Gastrocnemius medialis (tissue), 4 donors: Measurements from ENCODE around the gene TMEM214.

ENCODE experiments used
- POLR2A ChIP-seq, 2 donors: fragments of 450-650 bp; IDR thresholded peaks; one replicate each; pipeline ENCODE4 v1.6.1; 2017; ENCODE audit warnings: antibody characterized with exemption in 2 of 2, mild to moderate bottlenecking in 2 of 2, moderate library complexity in 2 of 2
- TF ChIP-seq, protein P1 (sequence below), 5 experiments: fragments of 450-650 bp in 3 of 5; fragments of 200-600 bp in 2 of 5; sonication (generic) in 2 of 5; IDR thresholded peaks in 4 of 5; conservative IDR thresholded peaks in 1 of 5; 1 replicate in 4 of 5; 2 replicates in 1 of 5; pipeline ENCODE4 v1.5.1; 2016 to 2019; ENCODE audit warnings: antibody characterized with exemption in 5 of 5, mild to moderate bottlenecking in 3 of 5, moderate library complexity in 3 of 5

DNA sequence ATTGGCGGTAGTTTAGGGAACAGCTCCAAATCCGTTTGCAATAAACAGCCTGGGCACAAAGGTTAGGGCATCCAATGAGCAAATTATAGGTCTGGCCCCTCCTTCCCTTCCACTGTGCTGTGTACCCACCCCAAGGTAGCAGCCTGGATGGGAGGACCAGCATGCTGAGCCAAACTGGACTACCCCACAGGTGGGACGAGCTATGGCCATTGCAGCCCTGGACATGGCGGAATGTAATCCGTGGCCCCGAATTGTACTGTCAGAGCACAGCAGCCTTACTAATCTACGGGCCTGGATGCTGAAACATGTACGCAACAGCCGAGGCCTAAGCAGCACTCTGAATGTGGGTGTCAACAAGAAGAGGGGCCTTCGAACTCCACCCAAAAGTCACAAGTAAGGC is 25.4 kb downstream of the TMEM214 start:
- no peak for TF ChIP-seq POLR2A (IDR thresholded peaks at IDR 0.05)
- TF ChIP-seq, protein P1, sequence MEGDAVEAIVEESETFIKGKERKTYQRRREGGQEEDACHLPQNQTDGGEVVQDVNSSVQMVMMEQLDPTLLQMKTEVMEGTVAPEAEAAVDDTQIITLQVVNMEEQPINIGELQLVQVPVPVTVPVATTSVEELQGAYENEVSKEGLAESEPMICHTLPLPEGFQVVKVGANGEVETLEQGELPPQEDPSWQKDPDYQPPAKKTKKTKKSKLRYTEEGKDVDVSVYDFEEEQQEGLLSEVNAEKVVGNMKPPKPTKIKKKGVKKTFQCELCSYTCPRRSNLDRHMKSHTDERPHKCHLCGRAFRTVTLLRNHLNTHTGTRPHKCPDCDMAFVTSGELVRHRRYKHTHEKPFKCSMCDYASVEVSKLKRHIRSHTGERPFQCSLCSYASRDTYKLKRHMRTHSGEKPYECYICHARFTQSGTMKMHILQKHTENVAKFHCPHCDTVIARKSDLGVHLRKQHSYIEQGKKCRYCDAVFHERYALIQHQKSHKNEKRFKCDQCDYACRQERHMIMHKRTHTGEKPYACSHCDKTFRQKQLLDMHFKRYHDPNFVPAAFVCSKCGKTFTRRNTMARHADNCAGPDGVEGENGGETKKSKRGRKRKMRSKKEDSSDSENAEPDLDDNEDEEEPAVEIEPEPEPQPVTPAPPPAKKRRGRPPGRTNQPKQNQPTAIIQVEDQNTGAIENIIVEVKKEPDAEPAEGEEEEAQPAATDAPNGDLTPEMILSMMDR (IDR thresholded peaks at IDR 0.05 in 4 of 5, conservative IDR thresholded peaks at IDR 0.05 in 1 of 5), result no peak
